Tibial nerve (tissue), 3 donors: ENCODE results near the gene PARP12.

ENCODE experiments used
- CTCF ChIP-seq, 5 experiments: fragments of 200-600 bp in 3 of 5; fragments of 450-650 bp in 2 of 5; sonication (generic) in 3 of 5; IDR thresholded peaks; one replicate each; pipeline ENCODE4 v1.5.1; 2016 to 2019; ENCODE audit warnings: antibody characterized with exemption in 5 of 5, mild to moderate bottlenecking in 3 of 5, moderate library complexity in 2 of 5
- POLR2A ChIP-seq, 2 donors: fragments of 450-650 bp; IDR thresholded peaks; one replicate each; pipeline ENCODE4 v1.6.1; 2017; ENCODE audit warnings: antibody characterized with exemption in 2 of 2, mild to moderate bottlenecking in 2 of 2, moderate library complexity in 2 of 2

- TF ChIP-seq CTCF (IDR thresholded peaks at IDR 0.05) (no peak), POLR2A (IDR thresholded peaks at IDR 0.05) (no peak)
Measured at GRCh38 chr7:140056431-140057142, 6.2 kb downstream of the PARP12 start.
